Right forelimb (tissue), 1 donor: ENCODE measurements around the gene TLCD1.

ENCODE experiments used
- DNase-seq: peaks from one replicate; pipeline ENCODE4 v3.0.0-alpha.2; 2018

Gene TLCD1

GRCh38 chr17:28675490-28675889, 50.5 kb downstream of the TLCD1 start:
- DNase-seq, result no peak
